Femur (tissue), 1 donor: ENCODE data around the gene GAK.

ENCODE experiments used
- DNase-seq: peaks from one replicate; pipeline ENCODE4 v3.0.0-alpha.2; 2017

GAK gene

GRCh38 chr4:801436-802124, 130.5 kb downstream of the GAK start:
- no peak for DNase-seq
